SH-SY5Y (cell line): Measurements from ENCODE around the gene REG3A.

Experiments
- GATA2 ChIP-seq: IDR thresholded peaks from 2 replicates; pipeline ENCODE4 v1.6.1; 2011; ENCODE audit warnings: mild to moderate bottlenecking, low read depth, low read length
- GATA3 ChIP-seq: IDR thresholded peaks from 2 replicates; pipeline ENCODE4 v1.6.1; 2011; ENCODE audit warnings: low read depth, mild to moderate bottlenecking, low read length, moderate library complexity

GRCh38 chr2:79122676-79123075 lies 36.9 kb downstream of the REG3A start:
- TF ChIP-seq GATA3 (no peak), GATA2 (no peak)
